Measurements from ENCODE around the gene TJAP1.

The TJAP1 gene

DNA sequence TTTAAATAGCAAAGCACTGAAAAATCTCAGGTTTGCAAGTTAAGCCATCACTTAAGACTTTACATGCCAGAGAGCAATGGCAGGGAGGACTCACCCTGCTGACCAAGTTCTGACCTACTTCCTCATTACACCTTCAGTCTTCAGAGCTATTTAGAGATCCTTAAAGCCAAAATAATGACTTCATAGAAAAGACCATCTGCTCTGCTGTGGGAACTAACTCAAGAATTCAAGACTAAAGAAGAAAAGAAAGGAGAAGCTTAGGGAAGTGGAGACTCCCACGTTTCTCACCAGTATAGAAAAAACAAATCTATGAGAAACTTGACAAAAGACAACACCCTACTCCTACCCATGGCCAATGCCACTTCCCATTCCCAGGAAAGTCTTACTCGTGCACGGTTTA lies 69.9 kb downstream of the TJAP1 start:
- no peak for DNase-seq

All from T1000 (cell line).